CD4-positive, alpha-beta T cell treated with Interleukin-6 for 4 hours (primary cell): Measurements from ENCODE around the gene RBM33.
"Not testable (repeated sequence)": the region's sequence is repeated elsewhere in the genome, so short reads cannot be mapped to it uniquely, and the experiment has no call there.

Experiments
- DNase-seq: peaks from one replicate; pipeline ENCODE4 v3.0.0-alpha.2; 2020; ENCODE audit warnings: mixed read lengths

RBM33 gene, protein sequence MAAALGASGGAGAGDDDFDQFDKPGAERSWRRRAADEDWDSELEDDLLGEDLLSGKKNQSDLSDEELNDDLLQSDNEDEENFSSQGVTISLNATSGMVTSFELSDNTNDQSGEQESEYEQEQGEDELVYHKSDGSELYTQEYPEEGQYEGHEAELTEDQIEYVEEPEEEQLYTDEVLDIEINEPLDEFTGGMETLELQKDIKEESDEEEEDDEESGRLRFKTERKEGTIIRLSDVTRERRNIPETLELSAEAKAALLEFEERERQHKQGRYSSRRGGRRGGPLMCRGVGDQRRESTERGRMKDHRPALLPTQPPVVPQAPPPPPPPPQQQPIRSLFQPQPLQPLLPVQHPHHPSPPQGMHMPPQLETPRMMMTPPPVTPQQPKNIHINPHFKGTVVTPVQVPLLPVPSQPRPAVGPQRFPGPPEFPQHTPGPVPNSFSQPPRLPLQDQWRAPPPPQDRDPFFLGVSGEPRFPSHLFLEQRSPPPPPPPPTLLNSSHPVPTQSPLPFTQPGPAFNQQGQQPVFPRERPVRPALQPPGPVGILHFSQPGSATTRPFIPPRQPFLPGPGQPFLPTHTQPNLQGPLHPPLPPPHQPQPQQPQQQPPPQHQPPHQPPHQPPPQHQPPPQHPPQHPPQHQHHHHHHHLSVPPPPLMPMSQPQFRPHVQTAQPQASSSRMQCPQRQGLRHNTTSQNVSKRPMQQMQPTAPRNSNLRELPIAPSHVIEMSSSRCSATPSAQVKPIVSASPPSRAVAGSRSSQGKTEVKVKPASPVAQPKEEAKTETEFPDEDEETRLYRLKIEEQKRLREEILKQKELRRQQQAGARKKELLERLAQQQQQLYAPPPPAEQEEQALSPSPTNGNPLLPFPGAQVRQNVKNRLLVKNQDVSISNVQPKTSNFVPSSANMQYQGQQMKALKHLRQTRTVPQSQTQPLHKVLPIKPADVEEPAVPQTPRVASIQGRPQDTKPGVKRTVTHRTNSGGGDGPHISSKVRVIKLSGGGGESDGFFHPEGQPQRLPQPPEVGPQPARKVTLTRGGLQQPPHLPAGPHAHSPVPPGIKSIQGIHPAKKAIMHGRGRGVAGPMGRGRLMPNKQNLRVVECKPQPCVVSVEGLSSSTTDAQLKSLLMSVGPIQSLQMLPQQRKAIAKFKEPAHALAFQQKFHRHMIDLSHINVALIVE

DNA sequence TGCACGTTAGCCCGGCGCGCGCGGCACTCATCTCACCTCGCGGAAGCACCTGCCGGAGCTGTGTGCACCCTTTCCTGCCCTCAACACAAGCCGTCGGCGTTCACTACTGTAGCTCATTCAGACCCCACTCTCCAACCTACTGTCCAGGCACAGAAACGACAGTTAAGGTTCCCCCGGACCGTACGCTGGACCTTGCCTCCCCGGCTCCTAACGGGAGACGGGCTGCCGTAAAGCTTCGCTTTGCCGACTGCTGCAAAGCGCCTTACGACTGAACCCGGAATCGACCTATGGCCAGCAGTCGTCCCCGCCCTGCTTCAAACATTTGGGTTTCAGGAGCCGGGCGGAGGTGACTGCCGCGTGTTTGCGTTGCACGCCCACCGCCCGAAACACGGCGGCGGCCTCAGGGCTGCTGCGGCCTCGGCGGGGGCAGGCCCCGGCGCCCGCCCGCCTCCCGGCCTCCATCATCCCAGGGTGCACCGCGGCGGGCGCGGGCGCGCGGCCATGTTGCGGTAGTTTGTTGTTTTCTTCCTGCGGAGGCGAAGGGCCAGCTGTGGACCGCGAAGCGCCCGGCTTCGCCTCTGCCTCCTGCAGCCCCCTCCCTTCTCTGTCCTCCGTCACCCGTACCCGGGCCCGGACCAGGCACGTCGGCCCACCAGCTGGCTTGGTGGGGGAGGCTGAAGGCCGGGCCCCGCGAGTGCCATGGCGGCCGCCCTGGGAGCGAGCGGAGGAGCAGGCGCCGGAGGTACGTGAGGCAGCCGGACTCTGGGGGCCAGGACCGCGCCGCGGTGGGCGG, at the start of gene RBM33:
RBM33 (plus strand) TSS at position 484 of the 793 bp plus-strand sequence; CDS start at position 700, 216 bp downstream.
- DNase-seq: peak; percentile 74

DNA sequence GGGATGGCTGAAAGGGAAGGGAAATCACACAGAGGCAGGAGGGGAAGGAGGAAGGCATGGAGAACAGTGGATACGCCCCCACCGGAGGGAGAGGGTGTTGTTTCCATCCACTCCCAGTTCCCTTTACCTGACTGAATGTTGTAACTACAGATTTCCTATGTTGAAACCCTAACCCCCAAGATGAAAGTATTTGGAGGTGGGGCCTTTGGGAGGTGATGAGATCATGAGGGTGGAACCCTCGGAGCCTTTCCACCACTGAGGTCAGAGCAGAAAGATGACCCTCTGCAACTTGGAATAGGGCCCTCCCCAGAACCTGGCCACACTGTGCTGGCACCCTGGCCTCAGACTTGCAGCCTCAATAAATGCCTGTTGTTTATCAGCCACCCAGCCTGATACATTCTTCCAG, 49.5 kb upstream of the RBM33 start:
- DNase-seq: no peak

DNA sequence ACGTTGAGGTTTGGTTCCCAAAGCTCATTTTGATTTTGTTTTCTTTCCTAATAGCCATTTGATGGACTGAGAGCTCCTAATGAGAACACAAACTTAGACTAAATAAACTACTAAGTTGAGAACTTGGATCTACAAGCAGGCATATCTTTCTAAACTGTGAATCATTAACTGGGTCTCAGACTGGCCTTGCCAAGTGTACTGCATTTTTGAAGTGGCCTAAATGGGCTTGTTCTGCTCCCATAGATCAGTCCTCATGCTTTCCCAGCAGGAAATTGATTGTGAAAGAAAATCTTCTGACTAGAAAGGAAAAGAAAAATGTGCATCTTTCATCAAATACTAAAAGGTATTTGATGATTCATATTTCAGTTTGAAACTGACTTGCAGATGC, 46.7 kb upstream of the RBM33 start:
- no peak for DNase-seq

DNA sequence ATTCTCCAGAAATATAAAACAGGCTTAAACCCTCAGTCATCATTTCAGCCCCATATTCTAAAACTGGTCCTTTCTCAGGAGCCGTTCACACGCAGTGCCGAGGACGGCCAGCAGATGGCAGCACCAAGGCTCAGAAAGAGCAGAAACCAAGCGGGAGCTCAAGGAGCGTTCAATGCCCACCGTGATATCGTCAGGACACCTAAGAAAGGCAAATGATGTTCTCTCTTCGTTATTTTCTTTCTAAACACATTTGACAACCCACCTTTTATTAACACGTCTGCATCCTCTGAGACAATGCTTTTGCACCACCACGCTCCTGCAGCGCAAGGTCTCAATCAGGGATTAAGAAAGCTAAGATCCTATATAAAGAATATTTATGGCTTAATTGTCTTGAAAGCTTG, 45.7 kb upstream of the RBM33 start:
- DNase-seq: peak; percentile 82

DNA sequence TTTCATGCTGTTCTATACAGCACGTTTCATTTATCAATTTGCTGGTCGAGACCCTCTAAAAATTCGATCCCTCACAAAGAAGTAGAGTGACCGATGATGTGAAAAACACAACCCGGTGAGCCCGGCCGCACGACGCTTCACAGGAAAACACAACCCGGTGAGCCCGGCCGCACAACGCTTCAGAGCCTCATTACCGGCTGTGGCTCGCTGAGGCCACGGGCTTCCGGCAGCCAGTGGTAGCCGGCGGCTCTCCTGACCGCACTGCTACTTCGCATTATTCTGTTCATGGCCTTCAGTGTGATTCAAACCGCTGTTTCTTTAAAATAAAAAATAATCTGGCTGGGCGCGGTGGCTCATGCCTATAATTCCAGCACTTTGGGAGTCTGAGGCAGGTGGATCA, 42.3 kb upstream of the RBM33 start:
- no peak for DNase-seq

DNA sequence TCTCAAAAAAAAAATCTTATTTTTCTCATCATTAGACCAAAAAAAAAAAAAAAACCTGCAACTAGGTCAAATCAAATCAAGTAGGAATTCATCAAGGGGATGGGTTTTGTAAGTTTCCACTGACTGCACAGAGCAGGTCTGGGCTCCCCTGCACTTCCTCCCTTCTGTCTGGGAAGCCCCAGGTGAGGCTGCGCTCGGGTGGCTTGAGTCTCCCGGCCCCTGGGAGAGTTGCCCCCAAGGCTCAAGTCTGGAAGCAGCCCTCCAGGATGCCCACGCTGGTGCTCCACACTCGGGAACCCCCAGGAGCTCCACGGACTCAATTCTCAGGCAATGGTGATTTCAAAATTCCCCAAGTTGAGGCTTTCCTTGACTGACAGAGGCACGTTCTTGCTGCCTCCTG, 41.7 kb upstream of the RBM33 start:
- DNase-seq: no peak

DNA sequence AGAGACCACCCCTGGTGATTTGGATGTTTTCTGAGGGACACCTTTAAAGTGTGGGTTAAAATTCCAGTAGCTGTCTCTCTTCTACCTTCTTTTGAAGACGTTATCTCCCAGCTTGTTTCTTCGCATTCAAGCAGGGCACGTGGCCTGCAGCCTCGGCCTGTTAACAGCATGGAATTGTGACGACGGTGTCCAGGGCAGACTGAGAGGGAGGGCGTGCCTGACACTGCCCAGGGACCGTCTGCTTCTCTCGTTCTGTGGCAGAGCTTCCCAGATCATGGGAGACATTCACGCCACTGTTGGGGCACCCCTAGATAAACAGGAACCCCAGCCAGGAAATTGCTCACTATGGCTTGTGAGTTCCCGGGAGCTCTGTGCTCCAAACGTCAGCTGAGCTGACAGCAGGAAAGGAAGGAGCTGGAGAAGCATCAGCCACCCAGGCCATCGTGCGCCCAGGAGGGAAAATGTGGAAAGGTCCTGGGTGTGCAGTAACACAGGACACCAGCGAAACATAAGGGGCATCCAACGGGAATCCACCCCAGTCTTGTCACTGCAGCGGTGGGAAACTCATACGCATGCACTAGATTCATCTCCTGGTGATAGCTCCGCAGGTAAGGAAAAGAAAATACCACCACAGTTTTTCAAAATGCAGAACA, 41.1 kb upstream of the RBM33 start:
- DNase-seq: no peak

DNA sequence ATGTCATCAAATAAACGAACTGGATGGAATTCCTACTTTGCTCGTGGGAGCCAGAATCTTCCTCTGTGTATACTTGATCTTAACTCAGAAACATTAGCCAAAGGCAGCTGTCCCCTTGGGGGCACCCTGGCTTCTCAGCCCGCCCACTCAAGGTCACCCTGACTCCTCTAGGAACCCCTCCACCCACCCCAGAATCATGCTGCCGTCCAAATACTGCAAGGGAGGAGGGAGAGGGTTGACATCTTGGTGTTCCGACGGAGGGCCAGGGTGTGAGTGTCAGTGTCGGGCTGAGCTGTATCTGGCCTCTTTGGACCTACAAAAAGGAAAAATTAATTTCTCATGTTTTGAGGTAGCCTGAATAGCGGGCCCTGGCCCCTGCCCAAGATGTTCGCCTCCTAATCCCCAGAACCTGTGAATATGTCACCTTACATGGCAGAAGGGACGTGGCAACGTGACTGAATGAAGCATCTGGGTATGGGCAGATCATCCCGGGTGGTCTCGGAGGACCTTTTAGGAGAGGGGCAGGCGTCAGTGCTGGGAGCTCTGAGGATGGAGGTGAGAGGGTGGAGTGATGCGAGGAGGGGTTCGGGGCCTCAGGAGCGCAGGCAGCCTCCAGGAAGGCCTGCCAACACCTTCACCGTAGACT, 40.5 kb upstream of the RBM33 start:
- DNase-seq: no peak

DNA sequence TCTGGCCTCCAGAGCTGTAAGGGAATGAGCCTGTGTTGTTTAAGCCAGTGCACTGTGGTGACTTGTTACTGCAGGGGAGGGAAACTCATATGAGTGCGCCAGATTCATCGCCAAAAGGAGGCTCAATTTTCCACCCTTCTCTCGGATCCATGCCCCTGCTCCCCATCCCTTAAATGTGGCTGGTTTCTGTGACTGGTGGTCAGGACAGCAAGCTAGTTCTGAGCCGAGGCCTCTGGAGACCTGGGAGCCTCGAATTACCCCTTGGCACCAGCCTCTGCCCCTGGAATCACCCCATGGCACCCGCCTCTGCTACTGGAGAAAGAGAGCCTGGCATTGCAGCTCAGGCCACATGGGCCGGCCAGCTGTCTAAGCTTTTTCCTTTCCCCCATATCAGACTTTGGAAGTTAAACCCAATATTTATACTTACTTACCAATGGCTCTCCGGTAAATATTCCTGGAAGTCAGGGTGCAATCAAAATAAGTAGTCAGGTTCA, 39.9 kb upstream of the RBM33 start:
- no peak for DNase-seq

DNA sequence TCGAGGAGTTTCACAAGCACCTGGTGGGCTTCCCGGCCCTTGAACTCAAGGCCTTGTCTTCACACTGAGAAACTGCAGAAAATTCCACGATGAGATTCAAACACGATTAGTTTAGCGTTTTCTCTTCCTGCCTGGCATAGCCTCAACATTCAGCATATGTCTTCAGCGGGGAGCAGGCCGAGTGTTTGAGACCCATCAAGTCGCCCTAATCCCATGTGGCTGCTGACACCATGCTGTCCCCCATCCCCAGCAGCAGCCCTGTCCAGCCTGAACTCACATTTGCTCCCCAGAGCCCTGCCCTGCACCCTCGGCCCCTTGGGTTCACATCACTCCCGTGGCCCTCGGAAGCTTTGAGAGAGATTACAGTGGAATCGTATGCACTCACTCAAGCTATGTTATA, 35.3 kb upstream of the RBM33 start:
- no peak for DNase-seq

DNA sequence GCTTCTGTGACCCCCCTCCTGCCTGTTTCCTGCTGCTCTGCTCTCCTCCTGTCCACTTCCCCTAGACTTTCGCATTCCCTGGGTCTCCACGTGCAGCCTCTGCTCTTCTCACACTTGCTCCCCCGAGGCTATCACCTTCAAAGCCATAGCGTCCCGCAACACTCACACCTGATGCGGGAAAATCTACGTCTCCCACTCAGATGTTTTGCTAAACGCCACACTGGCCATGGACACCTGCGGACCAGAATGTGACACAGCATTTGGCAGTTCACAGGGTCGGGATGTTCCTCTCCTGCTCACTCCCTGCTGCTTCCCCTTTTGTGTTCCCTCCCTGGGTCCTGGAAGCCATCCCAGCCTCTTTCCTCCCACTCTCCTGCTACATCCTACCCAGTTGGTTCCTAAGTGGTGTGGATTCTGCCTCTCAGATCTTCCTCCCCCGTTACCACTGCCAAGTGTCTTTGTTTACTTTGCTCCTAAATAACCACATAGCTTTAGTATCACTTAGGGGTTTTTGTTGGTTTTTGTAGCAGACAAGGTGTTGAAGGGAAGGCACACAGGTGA, 33.7 kb upstream of the RBM33 start:
- no peak for DNase-seq

DNA sequence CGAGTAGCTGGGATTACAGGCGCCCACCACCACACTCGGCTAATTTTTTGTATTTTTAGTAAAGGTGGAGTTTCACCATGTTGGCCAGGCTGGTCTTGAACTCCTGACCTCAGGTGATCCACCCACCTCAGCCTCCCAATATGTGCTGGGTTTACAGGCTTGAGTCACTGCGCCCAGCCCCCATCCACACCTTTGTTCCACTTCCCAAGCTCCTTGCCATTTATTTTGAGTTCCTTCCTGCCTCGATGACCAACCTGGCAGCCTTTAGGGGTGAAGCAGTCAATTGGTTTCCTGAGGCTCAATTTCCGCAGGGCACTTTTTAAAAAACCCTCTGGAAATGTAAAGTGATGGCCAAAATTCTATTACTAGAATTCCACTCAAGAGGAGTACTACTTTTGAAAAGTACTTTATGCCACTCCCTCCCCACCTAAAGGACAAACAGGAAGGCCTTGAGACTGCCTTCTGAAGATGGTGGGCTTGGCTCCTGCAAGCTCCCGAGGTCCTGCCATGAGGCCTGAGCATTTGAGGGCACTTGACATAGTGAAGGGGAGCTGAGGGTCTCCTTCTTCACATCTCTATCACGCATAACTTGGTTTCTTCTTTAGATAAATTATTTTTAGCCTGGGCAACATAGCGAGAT, 32.5 kb upstream of the RBM33 start:
- DNase-seq: no peak

DNA sequence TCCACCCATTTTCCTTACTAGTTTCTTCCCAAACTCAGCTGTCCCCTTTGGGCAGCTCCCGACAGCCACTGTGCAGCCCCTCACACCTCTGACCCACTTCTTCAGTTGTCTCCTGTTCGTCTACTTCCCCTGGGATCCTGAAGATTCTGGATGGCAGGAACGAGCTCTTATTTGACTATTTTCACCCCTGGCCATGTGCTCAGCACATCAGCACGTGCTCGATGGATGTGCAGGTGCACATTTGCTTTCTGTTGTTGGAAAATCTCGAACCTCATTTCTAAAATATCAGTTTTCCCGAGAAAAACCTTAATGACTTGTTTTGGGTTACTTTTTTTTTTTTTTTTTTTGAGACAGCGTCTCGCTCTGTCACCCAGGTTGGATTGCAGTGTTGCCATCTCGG, 31.8 kb upstream of the RBM33 start:
- no peak for DNase-seq

DNA sequence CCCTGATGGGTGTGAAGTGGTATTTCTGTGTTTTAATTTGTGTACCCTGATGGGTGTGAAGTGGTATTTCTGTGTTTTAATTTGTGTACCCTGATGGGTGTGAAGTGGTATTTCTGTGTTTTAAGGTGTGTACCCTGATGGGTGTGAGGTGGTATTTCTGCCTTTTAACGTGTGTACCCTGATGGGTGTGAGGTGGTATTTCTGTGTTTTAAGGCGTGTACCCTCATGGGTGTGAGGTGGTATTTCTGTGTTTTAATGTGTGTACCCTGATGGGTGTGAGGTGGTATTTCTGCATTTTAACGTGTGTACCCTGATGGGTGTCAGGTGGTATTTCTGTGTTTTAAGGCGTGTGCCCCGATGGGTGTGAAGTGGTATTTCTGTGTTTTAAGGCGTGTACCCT, 29.4 kb upstream of the RBM33 start:
- not testable (repeated sequence) for DNase-seq

DNA sequence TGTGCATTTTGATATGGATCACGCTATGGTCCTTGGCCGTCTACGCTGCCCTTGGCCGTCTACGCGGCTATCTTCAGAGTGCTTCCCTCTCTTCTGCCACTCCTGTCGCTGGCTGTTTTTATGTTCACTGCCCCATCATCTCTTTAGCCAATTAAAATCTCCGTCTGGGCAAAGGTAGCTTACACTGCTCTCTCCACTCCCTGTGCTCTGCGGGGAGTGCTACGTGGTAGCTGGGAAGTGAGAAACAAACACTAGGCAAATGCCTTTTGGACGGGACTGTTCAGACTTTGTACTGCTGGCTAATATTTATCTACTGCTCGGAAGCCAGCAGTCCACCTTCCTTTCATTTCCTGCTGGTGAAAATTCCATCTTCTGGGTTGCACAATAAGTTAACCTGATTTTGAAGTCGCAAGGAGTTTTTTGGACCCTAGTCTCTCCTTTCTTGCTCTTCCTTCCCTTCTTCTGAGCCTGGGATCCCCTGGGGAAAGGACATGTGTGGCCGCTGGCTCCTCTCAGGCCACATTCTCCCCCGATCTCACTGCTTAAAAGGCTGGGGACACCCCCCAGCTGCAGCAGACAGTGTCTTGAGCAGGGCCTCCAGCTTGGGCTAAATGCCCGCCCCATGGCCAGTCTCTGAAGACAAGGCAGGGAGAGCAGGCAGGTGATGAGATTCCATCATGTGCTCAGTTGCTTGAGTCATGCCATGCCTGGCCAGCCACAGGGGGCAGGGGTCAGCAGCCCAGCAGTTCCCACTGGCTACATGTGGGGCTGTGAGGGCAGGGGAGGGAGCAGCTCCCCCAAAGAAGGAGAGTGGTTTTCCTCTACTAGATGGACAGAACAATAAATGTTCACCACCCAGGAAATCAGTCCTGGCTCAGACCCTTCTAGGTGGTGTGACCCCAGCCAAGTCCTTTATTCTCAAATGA, 25.5 kb upstream of the RBM33 start:
- DNase-seq: no peak

DNA sequence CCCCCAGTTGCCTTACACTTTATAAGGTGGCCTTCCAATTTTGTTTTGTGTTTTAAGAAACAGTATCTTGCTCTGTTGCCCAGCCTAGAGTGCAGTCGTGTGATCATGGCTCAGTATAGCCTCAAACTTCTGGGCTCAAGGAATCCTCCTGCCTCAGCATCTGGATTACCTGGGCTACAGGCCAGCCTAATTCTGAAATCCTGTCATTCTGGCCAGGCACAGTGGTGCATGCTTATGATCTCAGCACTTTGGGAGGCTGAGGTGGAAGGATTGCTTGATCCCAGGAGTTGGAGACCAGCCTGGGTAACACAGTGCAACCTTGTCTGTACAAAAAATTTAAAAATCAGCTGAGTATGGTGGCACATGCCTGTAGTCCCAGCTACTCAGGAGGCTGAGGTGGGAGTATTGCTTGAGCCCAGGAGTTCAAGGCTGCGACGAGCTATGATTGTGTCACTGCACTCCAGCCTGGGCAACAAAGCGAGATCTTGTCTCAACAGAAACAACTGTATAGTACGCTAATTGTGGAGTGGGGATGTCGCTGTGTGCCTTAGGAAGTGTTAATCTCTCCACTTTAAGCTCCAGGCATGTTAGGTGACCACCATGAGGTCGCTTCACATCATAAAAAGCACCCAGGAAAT, 24.7 kb upstream of the RBM33 start:
- DNase-seq: no peak

DNA sequence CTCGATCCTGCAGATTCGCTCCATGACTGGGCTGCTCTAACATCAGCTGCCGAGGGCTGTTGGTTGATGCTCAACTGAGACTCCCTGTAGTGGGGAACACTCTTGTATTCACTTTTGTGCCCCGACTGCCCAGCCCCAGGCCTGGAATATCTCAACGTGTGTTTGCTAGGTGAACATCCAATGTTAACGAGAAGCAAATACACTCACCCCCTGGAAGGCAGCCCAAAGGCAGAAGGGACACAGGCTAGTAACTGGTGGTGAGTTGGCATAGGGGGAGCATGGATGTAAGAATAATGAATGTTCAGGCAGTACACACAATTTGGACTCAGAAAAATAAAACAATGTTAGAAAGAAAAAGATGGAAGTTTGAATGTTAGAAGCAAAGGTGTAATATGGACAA, 24.0 kb upstream of the RBM33 start:
- no peak for DNase-seq

DNA sequence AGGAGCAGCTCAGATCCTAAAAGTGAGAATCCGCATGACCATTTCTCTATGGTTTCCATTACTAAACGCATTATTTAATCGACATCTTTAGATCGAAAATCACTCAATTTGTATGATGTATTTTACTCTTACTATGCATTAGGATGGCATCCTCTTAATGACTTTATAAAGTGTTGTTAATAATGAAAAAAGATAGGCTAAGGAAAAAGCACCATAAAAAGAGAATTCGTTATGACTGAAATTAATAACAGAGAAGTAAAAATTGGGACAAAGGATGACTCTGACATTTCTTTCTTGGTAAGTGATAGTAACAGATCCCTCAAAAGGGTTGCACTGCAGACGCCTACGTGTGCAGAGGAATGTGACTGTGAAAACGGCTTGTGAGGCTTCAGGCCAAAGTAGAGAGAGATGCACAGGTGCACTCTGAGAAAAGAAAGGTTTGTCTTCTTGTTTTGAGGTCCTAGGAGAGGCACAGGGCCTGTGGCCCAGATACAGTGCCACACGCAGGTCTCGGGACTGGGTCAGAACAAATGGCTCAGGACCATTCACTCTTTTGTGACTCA, 23.0 kb upstream of the RBM33 start:
- no peak for DNase-seq
